Nephron progenitor cell (in vitro differentiated cells): ENCODE data around the gene CBLN4.

Source experiments
- DNase-seq: peaks from one replicate; pipeline ENCODE4 v3.0.0; 2021
- H3K27ac Mint-ChIP-seq: 2 replicates; pipeline ENCODE4 v1.8.0; 2021; ENCODE audit warnings: mild to moderate bottlenecking, moderate library complexity, mixed read lengths
- H3K27me3 Mint-ChIP-seq: 2 replicates; pipeline ENCODE4 v1.8.0; 2021; ENCODE audit warnings: mild to moderate bottlenecking, low read depth, mixed read lengths; ENCODE audit not compliant: poor library complexity
- H3K36me3 Mint-ChIP-seq: 2 replicates; pipeline ENCODE4 v1.8.0; 2021; ENCODE audit warnings: low read depth, mixed read lengths
- H3K4me1 Mint-ChIP-seq: 2 replicates; pipeline ENCODE4 v1.8.0; 2021; ENCODE audit warnings: mixed read lengths
- H3K4me3 Mint-ChIP-seq: 2 replicates; pipeline ENCODE4 v1.8.0; 2021; ENCODE audit warnings: mild to moderate bottlenecking, moderate library complexity, mixed read lengths
- H3K9me3 Mint-ChIP-seq: 2 replicates; pipeline ENCODE4 v1.8.0; 2021; ENCODE audit warnings: mild to moderate bottlenecking, moderate library complexity, mixed read lengths
- TF ChIP-seq, protein P1 (sequence below): fragments of 200-600 bp; sonication (generic); IDR thresholded peaks from 2 replicates; pipeline ENCODE4 v1.5.0; 2021; ENCODE audit warnings: antibody characterized with exemption

CBLN4 gene

DNA sequence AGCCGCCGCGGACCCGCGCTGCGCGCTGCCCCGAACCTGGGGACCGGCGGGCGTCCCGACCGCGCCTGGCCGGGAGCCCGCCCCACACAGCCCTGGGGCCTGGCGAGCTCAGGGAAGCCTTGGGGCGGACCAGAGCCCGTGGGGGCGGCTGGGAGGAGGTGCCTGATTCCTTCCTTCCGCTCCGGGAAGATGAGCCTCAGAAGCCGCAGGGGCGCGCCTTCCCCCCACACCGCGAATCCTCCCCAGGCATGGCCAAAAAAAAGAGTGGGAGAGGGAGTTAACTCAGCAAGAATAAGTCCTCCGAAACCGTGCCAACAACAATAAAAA lies at the start of gene CBLN4:
TSS of gene CBLN4 (minus strand) at position 131 of the 327 bp plus-strand sequence. CDS start 1,348 bp downstream, outside the sequence.
- TF ChIP-seq, protein P1, sequence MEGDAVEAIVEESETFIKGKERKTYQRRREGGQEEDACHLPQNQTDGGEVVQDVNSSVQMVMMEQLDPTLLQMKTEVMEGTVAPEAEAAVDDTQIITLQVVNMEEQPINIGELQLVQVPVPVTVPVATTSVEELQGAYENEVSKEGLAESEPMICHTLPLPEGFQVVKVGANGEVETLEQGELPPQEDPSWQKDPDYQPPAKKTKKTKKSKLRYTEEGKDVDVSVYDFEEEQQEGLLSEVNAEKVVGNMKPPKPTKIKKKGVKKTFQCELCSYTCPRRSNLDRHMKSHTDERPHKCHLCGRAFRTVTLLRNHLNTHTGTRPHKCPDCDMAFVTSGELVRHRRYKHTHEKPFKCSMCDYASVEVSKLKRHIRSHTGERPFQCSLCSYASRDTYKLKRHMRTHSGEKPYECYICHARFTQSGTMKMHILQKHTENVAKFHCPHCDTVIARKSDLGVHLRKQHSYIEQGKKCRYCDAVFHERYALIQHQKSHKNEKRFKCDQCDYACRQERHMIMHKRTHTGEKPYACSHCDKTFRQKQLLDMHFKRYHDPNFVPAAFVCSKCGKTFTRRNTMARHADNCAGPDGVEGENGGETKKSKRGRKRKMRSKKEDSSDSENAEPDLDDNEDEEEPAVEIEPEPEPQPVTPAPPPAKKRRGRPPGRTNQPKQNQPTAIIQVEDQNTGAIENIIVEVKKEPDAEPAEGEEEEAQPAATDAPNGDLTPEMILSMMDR: no peak
- H3K4me3 Mint-ChIP-seq: no peak within 1 kb of the TSS
- H3K36me3 Mint-ChIP-seq: no peaks in the 10 kb centered on the region
- H3K27me3 Mint-ChIP-seq: peaks cover 8% of the 10 kb centered on the region
- no peak for DNase-seq
- H3K27ac Mint-ChIP-seq: no peak within 1 kb of the TSS
- H3K4me1 Mint-ChIP-seq: no peaks in the 10 kb centered on the region
- H3K9me3 Mint-ChIP-seq: peaks cover 87% of the 10 kb centered on the region

- Mint-ChIP-seq H3K36me3 (no peaks in the 10 kb centered on the region), H3K4me3 (no peak overlapping the region), H3K27me3 (peaks cover 3% of the 10 kb centered on the region), H3K4me1 (no peaks in the 10 kb centered on the region), H3K9me3 (peaks cover 76% of the 10 kb centered on the region), H3K27ac (no peak overlapping the region)
- TF ChIP-seq, protein P1: no peak
- DNase-seq: no peak
Measured at GRCh38 chr20:56043227-56043626, 37.9 kb upstream of the CBLN4 start.

- DNase-seq: no peak
- peaks cover 82% of the 10 kb centered on the region for H3K9me3 Mint-ChIP-seq
- no peaks in the 10 kb centered on the region for H3K36me3 Mint-ChIP-seq
- no peaks in the 10 kb centered on the region for H3K4me1 Mint-ChIP-seq
- H3K27ac Mint-ChIP-seq: no peak overlapping the region
- TF ChIP-seq, protein P1: no peak
- no peak overlapping the region for H3K4me3 Mint-ChIP-seq
- no peaks in the 10 kb centered on the region for H3K27me3 Mint-ChIP-seq
Measured at GRCh38 chr20:56032251-56032650, 26.9 kb upstream of the CBLN4 start.

- TF ChIP-seq, protein P1: no peak
- DNase-seq: no peak
- Mint-ChIP-seq H3K36me3 (no peaks in the 10 kb centered on the region), H3K4me3 (no peak overlapping the region), H3K9me3 (peaks cover 96% of the 10 kb centered on the region), H3K4me1 (no peaks in the 10 kb centered on the region), H3K27me3 (peaks cover 6% of the 10 kb centered on the region), H3K27ac (no peak overlapping the region)
Measured at GRCh38 chr20:56018716-56019115, 13.4 kb upstream of the CBLN4 start.

GRCh38 chr20:56018194-56018593 lies 12.9 kb upstream of the CBLN4 start:
- DNase-seq: no peak
- TF ChIP-seq, protein P1: no peak
- Mint-ChIP-seq H3K27me3 (peaks cover 6% of the 10 kb centered on the region), H3K4me1 (no peaks in the 10 kb centered on the region), H3K27ac (no peak overlapping the region), H3K4me3 (no peak overlapping the region), H3K36me3 (no peaks in the 10 kb centered on the region), H3K9me3 (peaks cover 94% of the 10 kb centered on the region)

DNA sequence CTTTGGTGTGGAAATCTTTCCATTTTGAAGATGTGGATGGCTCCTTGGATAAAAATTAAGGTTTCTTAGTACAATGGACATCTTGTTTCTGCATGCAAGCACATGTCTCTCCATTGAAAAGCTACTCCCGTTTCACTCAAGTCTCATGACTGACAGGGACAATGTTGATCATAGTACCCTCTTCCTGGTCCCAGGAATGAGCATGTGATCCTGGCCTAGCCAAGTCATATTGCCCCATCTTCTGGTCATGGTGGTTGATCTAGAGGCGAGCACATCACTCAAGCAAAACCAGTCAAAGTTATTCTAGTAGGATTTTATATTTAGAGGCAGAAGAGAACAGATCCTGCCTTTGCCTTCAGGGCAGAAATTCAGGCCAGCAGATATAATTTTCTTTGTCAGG lies 12.2 kb upstream of the CBLN4 start:
- Mint-ChIP-seq H3K9me3 (peaks cover 94% of the 10 kb centered on the region), H3K36me3 (no peaks in the 10 kb centered on the region), H3K27ac (no peak overlapping the region), H3K4me3 (no peak overlapping the region), H3K27me3 (peaks cover 6% of the 10 kb centered on the region), H3K4me1 (no peaks in the 10 kb centered on the region)
- no peak for DNase-seq
- TF ChIP-seq, protein P1: no peak
